GM18867 (cell line): ENCODE results near the gene SCNM1.
"Not testable (repeated sequence)": the region's sequence is repeated elsewhere in the genome, so short reads cannot be mapped to it uniquely, and the experiment has no call there.

ENCODE experiments used
- ATAC-seq: cut with Tn5 transposase; IDR thresholded peaks from one replicate; pipeline ENCODE4 v1.9.1; 2021; ENCODE audit warnings: mild to moderate bottlenecking, moderate library complexity; ENCODE audit not compliant: unreplicated experiment

Gene SCNM1

DNA sequence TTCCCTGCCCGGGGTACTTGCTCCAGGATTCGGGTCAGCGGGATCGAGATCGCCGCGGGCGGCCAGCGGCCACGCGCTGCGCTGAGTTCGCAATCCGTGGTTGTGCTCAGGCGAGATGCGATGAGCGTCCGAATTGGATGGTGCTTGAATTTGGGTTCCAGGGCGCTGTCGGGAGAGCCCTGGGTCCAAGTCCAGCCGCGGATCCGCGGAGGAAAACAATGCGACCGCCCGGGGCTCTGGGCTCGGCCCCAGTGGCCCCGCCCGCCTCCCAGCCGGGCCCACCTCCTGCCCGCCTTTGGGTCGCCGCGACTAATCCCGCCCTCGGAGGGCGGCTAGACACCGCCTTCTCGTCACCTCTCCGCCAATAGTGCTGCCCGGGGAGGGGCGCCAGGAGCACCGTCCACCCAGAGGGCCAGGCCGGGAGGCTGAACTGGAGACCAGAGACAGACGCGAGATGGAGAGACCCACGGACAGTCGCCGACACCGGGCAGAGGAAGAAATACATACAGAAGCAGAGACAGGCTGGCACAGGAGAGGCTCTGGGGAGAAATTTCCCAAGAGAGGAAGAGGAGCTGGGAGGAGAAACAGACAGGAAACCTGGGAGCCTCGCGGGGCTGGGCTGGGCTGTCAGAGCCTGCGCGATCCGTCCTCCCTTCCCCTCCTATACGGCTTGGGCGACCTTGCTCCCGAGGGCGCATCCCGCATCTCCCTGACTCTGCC is 19.4 kb upstream of the SCNM1 start, which contains the start of gene SEMA6C:
SEMA6C (minus strand) TSS at position 220 of the 720 bp plus-strand sequence. CDS start 4,010 bp downstream, outside the sequence.
- peak; percentile 99 for ATAC-seq

DNA sequence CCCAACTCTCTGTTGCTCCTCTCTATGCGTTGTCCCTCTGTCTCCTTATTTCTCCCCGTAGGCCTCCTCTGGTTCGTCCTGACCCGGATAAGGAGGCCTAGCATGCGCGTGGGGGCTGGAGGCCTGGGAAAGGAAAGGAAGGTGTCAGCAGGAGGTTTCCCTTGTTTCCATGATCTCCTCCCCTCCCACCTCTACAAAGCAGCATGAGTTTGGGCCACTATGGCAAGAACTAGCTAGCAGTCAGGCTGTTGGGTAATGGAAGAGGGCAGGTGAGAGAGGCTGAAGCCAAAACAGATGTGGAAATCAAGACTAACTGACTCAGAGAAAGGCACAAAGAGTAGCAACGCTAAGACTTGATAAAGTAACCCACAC is 18.8 kb upstream of the SCNM1 start:
- no peak for ATAC-seq

DNA sequence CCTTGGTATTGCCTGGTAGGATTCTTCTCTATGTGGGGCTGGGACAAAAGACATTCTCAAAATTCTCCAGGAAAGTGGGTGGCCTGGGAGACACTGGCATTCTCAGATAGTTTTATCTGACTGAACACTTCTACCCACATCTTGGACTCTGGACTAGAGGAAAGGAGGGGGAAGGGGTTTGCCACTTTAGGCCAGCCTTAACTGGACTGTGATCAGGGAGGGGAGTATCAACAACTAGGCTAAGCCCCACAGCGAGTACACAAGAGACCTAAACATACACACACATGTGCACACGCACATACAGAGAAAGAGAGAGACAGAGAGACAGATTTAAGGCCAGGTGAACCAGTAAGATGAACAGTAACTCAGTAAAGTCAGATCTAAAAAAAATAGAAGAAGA is 18.3 kb upstream of the SCNM1 start:
- ATAC-seq, result no peak

DNA sequence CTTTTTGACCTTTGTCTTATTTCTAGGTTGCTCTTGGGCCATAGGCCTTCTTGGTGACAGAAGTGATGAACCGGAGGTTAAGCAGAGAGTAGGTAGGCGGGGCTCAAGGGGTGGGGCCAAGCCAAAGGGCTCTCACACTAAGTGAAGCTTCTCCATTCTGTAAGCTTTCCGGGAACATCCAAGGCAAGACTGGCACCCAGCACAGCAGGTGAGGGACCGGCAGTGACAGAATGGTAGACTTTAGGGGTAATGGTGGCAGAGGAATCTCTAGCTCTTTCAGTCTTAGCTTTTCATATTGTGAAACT is 9.5 kb upstream of the SCNM1 start, which contains the start of gene TNFAIP8L2:
TNFAIP8L2 (plus strand) TSS at position 135 of the 305 bp plus-strand sequence. CDS start 2,049 bp downstream, outside the sequence.
- peak; percentile 68 for ATAC-seq

DNA sequence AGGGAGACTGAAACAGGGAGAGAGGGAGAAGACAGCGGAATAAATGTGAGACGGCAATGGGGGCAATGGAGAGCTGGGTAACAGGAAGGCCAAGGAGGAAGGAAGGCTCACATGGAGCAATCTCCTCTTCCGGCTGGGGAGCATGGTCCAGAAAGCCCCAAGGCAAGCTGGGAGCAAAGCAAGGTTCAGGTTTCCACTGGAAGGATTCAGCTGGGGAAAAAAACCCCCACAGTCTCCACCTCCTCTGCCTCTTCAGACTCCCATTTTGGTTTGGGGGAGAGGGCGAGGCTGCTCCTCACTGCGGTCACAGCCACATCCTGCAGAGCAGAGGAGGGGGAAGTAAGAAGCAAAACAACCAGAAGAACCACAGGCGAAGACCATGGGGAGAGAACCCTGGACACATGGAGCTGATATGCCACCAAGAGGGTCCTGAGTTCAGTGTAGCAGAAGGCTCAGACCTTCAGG is 8.8 kb upstream of the SCNM1 start:
- no peak for ATAC-seq

DNA sequence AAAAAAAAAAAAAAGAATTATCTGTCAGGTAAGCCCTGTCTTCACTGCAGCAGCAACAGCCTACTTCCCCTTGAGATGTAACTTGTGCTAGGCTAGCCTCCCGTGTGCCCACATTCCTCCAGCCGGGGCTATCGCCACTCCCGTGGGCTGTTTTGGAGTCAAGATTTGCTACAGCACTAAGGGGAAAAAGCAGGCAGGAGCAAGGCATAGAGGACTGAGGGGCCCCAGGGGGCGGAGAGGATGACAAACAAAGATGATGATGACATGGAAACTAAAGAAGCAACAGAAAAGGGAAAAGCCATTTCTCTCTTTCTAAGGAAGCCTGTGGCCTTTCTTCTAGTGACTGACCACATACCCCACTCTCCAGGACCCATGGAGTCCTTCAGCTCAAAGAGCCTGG is 7.6 kb upstream of the SCNM1 start:
- no peak for ATAC-seq

DNA sequence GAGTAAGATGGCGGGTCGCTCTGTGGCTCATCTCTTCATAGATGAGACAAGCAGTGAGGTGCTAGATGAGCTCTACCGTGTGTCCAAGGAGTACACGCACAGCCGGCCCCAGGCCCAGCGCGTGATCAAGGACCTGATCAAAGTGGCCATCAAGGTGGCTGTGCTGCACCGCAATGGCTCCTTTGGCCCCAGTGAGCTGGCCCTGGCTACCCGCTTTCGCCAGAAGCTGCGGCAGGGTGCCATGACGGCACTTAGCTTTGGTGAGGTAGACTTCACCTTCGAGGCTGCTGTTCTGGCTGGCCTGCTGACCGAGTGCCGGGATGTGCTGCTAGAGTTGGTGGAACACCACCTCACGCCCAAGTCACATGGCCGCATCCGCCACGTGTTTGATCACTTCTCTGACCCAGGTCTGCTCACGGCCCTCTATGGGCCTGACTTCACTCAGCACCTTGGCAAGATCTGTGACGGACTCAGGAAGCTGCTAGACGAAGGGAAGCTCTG is 7.1 kb upstream of the SCNM1 start:
- ATAC-seq, result no peak

DNA sequence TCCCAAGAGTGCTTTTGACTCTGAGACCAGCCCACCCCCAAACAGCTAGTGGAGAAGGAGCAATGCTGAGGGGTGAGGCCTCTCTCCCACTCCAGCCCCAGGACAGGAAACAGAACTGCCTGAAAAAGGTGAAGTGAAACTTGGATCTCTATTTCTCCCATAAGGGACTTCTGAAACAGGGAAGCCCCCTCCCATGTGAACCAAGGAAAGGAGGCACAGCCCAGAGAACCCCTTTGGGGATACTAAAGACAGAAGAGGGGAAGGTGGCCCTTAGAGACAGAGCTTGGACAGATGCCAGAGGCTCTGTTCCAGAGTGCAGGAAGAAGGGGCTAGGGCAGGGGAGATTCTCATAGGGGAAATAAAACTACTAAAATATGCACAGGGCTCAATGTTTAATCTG is 6.6 kb upstream of the SCNM1 start:
- ATAC-seq, result no peak

DNA sequence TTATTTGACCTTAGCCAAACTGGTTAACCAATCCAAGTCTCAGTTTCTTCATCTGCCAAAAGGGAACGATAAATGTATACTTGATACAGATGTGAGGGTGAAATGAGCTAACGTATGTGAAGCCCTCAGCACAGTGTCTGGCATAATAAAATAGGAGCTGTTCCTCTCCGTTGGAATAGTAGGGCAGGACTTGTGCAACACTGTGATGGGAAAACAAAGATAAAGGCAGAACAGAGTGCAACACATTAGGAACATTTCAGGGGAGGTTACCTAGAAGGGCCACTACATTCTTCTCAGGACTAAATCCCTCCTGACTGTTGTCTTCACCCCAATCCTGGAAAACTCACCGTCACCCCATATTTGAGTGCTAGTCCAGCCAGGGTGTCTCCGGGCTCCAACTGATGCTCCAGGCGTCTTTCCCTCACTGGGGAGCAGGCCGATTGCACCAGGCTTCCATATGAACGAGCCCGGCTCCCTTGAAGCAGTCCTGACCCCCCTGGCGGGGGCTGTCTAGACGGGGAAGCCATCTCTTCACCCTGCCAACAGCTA is 1.1 kb upstream of the SCNM1 start:
- no peak for ATAC-seq

DNA sequence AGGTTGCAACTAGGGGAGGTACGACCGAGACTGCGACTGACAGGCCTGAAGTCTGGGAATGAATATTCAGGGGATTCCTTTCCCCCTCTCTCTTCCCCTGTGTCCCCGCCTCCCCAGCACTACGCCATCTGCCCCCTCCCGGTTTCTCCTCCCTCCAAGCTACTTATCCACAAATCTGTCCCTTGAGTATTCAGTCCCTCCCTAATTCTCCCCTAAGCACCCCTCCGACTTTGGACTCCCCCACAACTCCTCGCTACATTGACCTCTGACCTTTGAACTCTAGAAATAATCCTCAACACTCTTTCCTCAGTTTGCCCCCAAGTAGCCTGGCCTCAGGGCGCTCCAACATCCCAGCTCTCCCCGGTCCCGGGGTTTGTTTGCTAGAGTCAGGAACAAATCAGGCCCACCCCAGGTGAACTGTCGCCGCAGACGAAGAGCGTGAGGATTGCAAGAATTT is 635 bp upstream of the SCNM1 start:
- no peak for ATAC-seq

DNA sequence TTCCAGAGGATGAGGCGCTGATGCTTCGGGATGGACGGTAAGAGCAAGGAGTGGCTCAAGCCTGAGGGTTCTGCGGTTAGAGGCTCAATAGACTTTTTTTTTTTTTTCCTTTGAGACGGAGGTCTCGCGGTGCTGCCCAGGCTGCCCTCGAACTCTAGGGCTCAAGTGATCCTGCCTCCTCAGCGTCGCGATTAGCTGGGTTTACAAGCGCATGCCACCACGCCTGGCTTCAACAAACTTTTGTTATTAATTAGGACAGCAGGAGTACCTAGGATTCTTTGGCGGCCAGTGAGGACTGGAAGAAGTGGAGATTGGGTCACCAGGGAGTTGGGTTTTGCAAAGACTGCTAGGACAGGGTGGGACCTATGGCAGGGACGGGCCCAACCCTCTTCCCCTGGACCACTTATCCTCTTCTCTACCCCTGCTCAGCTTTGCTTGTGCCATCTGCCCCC is 587 bp downstream of the SCNM1 start:
- ATAC-seq, result no peak

DNA sequence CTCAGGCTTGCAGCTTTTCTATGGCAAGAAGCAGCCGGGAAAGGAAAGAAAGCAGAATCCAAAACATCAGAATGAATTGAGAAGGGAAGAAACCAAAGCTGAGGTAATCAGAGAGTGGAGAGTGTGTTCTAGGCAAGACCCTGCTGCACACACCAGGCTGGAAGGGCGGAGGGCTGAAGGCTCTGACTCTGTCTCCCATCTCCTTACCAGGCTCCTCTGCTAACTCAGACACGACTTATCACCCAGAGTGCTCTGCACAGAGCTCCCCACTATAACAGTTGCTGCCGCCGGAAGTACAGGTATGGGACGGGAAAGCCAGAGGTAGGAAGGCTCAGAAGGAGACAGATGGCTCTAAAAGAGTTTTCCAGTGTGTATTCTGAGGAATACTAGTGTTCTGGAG is 1.2 kb downstream of the SCNM1 start:
- no peak for ATAC-seq

DNA sequence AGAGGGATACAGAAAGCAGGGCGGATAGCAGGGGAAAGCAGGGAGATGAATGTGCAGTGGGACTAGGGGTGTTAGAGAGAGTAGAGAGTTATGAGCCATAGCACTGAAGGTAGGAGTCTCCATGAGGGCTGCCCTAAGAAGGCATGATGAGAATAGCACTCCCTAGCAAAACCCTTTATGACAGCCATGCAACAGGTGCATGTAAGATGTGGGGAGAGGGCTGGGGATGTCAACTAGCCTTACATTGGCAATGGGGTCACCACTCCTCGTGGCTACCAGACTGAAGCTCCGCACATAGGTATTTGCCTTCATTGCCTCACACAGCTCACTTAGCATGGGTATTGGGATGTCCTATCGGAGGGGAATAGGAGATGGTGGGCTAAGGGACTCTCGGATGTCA is 5.2 kb downstream of the SCNM1 start:
- ATAC-seq, result no peak

DNA sequence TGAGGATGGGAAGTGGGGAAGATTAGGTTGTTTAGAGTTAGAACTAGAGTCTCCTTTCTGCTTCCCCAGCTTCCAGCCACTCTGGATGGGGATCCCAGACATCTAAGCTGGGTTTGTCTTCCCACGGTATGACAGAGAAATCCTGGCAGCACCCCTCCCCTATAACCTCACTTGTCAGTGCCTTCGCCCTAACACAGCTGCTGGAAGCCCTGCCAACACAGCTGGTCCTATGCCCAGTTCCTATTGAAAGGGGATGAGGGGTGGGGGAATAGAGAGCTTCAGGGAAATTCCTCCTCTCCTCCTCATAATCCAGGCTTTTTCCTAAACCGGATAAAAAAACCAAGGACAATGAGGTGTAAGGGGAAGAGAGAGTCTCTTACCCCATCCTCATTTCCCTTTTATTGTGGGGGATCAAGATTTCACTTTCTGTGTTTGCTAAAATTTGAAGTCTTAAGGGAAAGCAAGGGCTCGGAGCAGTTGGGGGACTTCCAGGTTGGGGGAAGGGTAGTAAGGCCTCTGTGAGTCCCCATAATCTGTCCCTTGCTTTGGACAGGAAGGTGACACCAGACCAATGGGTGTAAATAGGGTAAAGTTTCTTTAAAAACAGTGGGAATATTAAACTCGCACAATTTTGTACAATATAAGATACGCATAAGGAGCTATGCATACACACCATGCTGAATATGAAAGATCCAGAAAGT is 9.2 kb downstream of the SCNM1 start:
- ATAC-seq, result no peak

DNA sequence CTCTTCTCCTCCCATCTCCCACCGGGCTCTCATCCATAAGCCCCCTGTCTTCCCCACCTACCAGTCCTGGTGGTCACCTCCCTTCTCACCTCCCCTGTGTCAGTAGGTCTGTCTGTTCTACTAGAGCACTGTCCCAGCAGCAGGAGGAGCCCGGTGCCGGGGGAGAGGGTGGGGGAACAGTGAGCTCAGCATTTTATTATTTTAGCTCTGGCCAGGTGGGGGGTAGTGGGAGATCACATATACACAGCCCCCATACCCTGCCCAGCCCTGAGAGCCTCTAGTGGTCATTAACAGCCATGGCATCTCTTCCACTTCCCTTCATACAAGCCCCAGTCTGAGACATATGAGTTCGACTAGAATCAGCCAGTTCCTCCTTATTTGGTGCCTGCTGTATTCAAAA is 9.9 kb downstream of the SCNM1 start, which contains the start of gene TMOD4:
TMOD4 (minus strand) TSS at position 119 of the 400 bp plus-strand sequence. CDS start 1,106 bp downstream, outside the sequence.
- ATAC-seq, result no peak

DNA sequence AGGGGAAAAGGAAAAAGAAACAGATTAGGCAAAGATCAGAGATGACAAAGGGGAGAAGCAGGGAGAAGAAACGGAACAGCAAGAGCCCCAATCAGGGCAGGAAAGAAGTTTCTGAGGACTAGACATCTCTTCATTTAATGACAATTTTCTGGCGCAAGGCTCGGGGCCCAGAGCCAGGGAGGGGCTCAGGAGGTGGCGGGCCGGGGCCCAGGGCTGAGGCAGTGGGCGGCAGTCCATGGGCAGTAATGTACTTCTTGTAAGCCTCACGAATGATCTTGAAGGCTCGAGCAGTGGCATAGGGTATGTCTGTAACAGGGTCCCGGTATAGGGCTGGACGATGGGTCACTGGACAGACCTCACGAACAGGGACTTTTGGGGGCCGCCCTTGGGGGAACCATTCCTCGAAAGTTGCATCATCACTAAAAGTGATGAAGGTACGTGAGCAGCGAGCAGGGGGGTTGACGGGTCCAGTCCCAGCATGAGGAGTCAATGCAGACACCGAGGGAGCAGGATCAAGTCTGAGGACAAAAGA is 10.6 kb downstream of the SCNM1 start:
- no peak for ATAC-seq

DNA sequence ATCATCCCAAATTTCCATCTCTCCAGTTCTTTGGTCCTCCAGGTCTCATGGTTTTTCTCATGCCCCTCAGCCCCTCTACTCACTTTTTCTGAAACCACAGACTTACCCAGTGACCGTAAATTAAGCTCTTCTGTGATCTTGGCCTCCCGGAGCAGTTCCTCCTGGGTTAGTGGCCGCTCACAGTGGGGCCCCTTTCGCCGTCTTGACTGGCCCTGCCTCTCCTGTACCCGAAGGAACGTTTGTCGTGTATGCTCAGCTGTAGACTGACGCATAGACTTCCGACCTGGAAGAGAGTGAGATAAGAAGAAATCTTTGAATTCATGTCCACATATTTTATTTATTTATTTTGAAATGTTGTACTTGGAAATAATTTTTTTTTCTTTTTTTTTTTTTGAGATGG is 18.3 kb downstream of the SCNM1 start:
- no peak for ATAC-seq

DNA sequence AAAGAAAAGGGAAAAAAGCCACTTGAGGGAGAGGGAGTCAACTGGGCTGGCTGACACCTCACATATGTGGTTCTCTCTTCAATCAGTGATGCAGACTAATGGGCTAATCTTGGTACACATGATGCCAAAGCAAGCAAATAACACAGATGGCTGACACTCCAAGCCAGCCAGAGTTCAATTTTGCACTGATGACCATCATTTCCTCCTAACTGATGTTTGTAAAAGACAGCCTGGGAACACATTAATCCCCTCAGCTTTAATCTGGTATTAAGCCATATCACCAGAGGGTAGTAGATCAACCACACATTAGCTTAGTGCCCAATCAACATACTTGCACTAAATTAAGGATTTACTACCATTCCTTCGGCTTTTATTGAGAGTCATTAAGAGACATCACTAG is 21.3 kb downstream of the SCNM1 start:
- no peak for ATAC-seq

DNA sequence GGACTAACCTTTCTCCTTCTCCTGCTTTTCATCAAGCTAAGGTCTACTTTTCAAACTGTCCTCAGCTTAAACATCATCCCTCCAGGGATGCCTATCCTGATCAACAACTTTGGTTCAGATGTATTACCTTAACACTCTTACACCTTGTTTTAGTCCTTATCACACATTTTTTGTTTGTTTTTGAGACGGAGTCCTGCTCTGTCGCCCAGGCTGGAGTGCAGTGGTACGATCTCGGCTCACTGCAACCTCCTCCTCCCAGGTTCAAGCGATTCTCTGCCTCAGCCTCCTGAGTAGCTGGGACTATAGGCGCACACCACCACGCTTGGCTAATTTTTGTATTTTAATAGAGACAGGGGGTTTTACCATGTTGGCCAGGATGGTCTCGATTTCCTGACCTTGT is 22.7 kb downstream of the SCNM1 start:
- ATAC-seq, result not testable (repeated sequence)

DNA sequence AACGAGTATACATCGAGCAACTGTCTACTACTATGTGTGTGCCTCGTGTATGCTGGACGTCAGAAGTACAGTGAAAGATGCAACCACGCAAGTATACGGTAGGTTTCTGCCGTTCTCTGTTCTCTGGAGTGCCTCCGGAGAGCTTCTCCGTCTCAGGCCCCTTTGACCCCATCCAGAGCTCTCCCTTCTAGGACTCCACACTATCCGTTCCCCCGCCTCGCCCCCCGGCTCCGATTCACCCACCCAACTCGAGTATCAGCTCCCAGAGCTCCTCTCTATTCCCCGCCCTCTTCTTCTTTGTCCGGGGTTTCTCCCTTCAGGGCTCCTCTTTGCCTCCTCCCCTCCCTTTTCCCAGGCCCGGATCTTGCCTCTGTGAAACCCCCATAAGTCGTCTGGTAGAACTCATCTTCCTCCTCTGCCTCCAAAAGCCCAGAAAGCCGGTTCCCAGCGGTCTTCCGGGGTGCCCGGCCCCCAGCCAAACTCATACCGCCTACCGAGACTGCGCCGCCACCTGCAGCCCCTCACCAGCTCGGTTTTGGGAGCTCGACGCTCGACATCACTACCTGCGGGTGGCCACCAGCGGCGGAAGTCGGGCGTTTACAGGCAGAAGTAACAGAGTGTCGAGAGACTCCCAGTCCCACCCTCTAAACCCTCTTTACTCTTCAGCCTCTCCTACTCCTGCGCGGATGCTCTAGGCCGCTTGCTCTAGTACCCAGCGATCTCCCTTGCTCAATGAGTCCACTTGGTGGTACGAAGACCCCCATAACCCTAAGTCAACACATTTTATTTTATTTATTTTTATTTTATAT is 23.9 kb downstream of the SCNM1 start, which contains the start of gene VPS72:
VPS72 (minus strand) TSS at position 561 of the 809 bp plus-strand sequence; CDS start at position 485, 76 bp downstream.
- peak; percentile 87 for ATAC-seq
